Stimulated activated CD4-positive, alpha-beta T cell treated with anti-CD3 and anti-CD28 coated beads, Interleukin-15, amount 100 ng/mL, for 24 hours (primary cell): ENCODE results near the gene SRC.

ENCODE experiments used
- DNase-seq: peaks from one replicate; pipeline ENCODE4 v3.0.0-alpha.2; 2020

SRC gene

GRCh38 chr20:37351689-37352607 is 6.0 kb downstream of the SRC start:
- DNase-seq, result no peak

DNA sequence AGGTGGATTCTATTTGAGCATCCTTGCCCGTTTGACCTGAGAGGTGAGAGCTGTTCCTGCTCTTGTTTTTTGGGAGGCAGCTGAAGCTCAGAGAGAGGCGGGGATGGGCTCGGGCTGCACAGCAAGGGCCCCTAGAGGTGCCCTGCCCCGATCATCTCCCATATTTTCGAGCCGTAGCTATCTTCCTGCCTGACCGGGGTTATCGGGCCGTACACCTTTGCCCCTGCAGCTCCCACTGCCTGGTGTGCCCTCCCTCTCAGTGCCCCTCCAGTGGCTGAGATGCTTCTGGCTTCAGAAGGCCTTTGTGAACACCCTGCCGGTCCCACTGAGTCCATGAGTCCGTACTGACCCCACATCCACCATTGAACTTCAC is 6.7 kb downstream of the SRC start:
- no peak for DNase-seq

DNA sequence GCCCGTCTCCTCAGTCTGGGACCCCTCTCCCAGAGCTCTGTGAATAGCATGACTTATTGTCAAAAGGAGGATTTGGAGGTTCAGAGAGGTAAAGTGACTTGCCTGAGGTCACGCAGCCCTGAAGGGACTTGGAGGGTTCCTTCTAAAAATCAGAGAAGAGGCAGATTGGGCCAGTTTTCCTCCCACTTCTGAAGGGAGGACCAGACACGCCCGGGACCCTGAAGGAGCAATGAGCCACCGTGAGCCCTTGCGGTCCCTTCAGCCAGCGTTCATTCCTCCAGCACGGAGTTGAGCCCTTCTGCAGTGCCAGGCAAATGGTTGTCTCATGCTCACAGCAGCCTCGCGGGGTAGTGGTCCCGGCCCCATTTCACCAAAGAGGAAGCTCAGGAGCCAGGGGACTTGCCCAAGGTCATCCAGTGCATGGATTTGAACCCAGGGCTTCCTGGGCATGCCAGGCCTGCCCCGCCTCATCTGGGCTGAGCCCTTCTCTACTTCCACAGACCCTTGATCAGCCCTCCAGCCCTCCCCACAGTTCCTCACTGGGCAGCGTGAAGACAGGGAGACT is 7.4 kb downstream of the SRC start:
- no peak for DNase-seq

- DNase-seq, result no peak
Observed at GRCh38 chr20:37354210-37355195, 8.6 kb downstream of the SRC start.

DNA sequence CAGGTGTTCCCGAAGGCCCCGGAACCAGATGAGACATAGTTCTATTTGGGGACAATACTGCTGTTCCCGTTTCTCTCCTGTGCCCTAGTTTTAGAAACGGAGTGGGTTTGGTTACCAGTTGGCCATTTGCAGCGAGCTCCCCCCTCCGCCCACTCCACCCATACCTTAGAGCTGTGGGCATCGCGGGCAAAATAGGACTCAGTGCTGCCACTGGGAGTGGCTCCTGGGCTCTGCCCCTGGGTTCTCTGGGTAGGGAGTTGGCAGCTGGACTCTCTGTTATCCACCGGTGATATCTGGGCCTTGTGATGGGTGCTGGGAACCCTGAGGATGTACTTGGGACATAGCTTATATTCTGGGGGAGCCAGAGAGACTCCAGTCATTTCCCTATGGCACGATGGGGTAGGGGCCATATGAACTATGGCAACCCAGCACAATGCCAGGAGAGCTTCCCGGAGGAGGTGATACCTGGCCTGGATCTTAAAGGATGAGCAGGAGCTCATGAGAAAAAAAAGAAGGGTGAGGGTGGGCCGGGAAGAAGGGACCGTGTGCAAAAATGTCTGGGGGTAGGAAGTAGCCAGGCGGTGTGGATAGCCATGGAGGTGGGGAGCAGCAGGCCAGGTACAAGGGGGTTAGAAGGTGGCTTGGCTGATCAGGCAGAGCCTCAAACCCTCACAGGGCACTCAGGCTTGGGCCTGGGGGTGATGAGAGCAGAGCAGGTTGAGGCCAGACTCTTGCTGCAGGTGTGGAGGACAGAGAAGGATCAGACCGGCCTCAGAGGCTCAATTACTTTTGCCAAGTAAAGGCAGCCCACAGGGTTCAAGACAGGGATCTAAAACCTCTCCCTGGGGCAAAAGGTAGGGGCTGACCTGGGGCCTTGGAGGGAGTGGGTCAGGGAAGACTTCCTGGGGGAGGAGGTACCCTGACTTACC is 9.6 kb downstream of the SRC start:
- DNase-seq, result no peak

DNA sequence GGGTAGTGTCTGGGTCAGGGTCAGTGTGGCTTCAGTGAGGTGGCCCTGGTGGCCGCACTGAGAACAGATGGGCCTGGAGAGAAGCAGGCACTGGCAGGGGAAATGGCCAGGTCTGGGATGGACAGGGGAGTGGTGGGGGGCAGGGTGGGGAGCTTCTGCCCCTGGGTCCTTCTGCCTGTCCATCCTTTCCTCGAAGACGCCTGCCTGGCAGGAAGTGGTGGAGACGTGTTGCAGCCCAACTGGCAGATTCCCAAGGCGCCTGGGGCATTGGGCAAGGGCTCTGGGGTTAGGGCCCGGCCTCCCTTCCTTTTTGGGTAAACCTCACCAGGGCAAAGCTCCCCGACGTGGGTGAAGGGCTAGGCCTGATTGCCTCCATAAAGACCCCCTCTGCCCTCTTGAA is 10.4 kb downstream of the SRC start:
- no peak for DNase-seq

DNA sequence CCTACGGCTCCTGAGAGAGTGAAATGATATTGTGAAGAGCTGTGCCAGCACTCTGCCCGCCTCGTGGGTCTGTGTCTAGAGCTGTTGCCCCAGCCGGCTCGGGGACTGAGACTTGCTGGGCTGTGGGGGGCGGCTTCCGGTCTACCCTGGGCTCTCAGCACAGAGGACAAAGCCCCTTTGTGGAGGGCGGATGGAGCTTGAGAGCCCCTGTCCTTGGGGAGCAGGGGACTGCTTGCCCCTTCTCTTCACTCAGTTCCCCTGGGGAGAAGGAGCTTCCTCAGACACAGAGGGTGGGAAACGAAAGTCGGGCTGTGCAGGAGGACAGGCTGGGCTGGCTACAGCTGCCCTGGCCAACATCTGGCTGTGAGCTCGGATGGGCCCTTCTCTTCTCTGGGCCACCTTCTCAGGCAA is 11.0 kb downstream of the SRC start:
- no peak for DNase-seq

- no peak for DNase-seq
Observed at GRCh38 chr20:37357481-37358365, 11.8 kb downstream of the SRC start.

DNA sequence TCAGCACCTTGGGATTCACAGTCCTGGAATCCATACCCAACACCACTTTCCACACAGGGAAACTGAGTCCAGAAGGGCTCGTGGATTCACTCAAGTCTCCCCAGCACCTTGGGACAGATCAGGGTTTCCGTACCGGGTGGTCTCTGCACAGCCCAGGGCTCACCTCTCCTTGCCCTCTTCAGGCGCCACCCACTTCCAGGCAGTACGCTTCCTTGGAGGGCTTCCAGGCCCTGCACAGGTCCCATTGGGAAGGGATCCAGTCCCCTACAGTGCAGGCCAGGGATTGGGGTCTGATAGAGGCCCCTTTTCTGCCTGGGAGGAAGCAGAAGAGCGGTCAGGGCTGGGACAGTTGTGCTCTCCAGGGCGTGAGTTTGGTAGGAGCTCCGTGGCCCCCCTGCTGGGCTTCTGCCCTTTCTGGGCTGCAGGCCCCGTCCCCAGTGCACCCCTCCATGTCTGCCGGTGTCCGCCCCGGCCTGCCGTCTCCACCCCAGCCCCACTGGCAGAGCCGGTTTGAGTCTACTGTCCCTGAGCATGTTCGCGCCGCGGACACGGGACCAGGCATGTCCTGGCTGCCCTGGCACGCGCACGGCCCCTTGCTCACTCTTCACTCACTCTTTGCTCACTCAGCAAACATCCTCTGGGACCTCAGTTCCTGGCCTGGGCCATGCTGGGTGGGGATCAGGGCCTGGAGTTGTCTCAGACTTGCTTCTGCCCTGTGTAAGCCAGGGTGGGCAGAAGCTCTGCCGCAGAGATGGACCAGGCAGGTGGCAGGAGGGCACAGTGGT is 12.6 kb downstream of the SRC start:
- DNase-seq, result no peak

DNA sequence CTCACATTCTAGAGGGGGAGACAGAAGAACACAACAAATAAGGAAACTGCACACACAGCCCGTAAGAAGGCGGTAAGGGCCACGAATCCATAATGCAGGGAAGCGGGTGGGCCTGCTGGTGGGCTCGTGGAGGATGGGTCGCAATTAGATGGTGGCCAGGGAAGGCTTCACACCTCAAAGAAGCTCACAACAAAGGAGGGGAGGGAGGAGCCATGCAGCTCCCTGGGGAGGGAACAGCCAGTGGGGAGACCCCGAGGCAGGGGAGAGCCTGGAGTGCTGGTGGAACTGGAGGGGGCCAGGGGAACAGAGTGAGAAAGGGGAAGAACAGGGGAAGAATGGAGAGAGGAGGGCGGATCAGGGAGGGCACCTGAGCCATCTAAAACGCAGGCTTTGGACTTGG is 13.4 kb downstream of the SRC start:
- DNase-seq, result no peak

- DNase-seq, result no peak
Observed at GRCh38 chr20:37359836-37360235, 13.9 kb downstream of the SRC start.

GRCh38 chr20:37360391-37361115 is 14.6 kb downstream of the SRC start:
- DNase-seq, result no peak

DNA sequence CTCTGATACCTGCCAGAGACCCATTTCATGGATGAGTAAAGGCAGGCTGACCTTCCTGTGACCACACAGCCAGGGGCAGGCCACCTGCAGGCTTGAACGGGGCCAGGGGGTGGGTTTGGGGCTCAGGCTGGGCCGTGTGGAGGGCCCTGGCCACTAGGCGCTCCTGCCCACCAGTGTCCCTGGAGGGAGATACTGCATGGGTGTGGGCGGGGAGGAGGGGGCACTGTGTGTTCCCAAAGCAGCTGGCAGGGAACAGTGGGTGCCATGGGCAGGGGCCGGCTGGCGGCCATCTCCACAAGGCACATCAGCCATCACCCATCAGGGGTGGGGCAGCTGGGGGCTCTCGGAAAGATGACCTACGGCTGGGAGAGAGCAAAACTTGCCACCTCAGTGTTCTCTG is 15.4 kb downstream of the SRC start:
- no peak for DNase-seq

DNA sequence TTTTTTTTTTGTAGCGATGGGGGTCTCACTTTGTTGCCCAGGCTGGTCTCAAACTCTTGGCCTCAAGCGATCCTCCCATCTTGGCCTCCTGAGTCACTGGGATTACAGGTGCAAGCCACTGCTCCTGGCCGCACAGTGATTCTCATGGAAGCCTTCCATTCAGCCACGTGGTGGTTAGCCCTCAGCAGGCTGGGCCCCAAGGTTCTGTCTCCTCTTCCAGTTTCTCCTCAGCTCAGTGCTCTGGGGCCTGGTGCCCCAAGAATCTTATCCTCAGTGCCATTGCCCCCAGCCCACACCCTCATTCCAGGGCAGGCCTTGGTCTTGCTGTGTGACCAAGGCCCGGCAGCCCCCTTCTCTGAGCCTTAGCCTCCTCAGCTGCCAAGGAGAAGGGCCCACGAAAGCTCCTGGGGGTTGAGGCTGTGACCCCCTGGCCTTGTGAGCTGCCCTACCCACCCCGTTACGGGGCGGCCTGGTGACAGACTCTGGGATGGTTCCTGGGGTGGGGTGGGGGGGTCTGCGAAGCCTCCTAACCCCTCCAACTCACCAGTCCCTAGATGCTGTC is 16.4 kb downstream of the SRC start:
- no peak for DNase-seq

GRCh38 chr20:37362821-37363220 is 16.9 kb downstream of the SRC start:
- DNase-seq, result no peak

DNA sequence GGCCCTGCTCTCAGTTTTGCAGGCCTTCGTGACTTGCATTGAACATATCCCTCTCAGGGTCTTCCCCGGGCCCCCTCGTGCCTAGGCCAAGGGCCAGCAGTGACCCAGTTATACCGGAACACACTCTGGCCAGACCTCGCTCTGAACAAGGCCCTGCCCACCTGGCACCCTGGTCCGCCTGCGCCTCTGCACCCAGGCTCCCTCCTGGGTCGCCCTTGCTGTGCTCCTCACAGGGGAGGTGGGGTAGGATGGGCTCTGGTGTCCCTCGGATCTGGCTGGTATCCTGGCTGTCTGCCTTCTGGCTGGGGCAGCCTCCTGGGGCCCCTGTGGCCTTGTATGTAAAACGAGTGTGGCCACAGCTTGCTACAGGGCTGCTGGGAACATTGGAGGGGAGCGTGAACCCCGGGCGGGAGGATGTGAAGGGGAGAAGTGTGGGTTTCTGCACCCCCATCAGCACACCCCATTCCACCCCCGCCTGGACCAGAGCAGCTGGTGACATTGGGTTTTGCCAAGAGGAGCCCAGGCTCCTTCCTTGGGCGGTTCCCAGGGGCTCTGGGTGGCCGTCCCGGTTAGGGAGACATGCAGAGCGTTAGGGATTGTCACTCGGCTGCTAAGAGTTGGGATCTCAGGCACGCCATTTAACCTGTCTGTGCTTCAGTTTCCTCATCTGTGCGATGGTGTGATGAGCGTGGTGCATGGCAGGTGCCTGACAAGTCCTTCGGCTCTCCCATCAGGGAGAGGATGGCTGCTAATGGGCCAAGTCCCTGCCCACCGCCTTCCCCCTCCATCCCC is 17.5 kb downstream of the SRC start:
- no peak for DNase-seq

- DNase-seq, result no peak
Observed at GRCh38 chr20:37364013-37364926, 18.3 kb downstream of the SRC start.
